GM18867 (cell line): ENCODE measurements around the gene ASCC3.
"Not testable (repeated sequence)": the region's sequence is repeated elsewhere in the genome, so short reads cannot be mapped to it uniquely, and the experiment has no call there.

Experiments used
- ATAC-seq: cut with Tn5 transposase; IDR thresholded peaks from one replicate; pipeline ENCODE4 v1.9.1; 2021; ENCODE audit warnings: mild to moderate bottlenecking, moderate library complexity; ENCODE audit not compliant: unreplicated experiment

The ASCC3 gene

DNA sequence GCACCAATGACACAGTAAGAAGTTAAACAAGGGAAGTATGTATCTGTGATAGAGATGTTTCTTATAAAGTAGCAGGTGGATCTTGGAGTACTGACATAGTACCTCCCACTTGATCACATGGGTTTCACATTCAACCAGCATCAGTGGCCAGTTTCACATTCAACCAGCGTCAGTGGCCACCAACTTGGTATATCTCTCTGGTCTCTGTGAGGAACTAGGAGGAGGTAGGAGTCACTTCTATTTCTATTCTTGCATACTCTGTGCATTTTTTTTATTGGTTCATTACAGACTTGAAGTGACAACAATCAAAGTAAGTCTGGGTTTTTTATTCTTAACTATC is 216.1 kb downstream of the ASCC3 start:
- ATAC-seq, result peak; percentile 100

DNA sequence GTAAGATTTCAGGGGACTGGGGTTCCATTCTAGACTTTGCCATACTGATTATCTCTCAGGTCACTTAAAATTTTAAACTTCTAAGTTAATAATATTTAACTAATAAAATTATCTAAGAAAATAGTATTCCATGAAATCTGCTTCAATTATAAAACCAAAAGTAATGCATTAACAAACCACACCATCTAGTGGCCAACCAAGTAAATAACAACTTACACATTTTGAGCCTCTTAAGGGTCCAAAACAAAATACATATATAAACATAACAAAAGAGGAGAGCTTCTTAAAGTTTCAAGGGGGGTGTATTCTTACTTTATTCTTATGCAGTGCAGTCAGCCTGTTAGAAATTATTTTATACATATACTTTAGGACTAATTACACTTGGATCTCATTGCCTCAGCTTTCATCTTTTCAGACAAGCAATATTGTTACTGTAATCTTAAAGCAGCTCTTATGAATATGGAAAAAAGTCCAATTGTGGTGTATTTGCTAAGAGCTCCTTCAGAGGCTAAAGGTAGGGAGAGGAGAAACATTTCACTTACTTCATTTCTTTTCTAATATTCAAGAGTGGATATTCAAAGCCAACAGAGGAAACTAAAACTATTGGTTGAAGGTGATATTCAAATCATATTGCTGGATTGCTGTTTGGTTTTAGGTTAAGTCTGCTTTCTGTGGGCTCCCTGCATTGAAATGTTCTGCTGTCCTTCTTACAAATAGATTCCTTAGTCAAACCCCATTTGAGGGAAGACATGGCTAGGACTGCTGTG is 216.7 kb downstream of the ASCC3 start:
- peak; percentile 36 for ATAC-seq

DNA sequence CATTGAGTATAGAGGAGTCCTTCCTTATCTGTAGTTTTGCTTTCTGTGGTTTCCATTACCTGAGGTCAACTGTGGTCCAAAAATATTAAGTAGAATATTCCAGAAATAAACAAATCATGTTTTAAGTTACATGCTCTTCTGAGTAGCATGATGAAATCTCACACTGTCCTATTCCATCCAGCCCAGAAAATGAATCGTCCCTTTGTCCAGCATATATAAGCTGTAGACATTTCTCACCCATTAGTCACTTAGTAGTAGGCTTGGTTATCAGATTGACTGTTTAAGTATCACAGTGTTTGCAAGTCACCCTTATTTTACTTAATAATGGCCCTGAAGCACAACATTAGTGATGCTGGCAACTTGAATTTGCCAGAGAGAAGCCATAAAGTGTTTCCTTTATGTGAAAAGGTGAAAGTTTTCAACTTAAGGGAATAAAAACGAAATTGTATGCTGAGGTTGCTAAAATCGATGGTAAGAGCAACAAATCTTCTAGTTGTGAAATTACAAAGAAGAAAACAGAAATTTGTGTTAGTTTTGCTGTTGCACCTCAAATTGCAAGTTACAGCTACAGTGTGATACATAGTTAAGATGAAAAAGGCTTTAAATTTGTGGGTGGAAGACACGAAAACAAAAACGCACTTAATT is 217.8 kb downstream of the ASCC3 start:
- no peak for ATAC-seq

DNA sequence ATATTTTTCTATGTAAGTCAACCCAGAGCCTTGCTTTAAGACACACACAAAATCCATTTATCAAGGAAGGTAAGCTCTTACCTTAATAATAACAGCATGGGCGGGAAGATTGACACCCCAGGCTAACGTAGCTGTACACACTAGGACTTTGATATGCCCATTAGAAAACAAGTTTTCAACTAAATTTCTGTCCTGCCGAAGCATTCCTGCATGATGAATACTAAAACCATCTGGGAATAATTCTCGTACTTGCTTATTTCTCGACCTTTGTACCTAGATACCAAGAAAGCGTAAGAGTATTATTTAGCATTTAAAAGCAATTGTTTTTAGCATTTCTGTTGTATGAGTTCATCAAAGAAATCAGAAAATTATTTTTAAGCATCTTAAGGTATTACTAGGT is 218.9 kb downstream of the ASCC3 start:
- ATAC-seq, result no peak

DNA sequence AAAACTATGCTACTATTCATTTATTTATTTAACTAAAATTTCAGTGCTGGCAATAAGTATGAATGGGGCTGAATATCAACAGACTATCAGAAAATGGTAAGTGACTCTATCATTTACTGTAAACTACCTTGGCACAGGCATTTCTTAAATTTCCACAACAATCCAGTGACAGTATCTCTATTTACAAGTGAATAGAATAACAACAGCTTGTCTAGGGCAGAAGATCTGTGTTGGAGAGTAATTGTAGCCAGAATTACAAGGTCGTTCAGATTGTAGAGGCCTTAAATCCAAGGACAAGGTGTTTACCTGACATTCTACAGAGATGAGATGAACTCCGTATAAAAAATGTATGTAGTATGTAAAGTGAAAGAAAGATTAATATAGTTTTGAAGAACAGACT is 222.6 kb downstream of the ASCC3 start:
- ATAC-seq, result no peak

DNA sequence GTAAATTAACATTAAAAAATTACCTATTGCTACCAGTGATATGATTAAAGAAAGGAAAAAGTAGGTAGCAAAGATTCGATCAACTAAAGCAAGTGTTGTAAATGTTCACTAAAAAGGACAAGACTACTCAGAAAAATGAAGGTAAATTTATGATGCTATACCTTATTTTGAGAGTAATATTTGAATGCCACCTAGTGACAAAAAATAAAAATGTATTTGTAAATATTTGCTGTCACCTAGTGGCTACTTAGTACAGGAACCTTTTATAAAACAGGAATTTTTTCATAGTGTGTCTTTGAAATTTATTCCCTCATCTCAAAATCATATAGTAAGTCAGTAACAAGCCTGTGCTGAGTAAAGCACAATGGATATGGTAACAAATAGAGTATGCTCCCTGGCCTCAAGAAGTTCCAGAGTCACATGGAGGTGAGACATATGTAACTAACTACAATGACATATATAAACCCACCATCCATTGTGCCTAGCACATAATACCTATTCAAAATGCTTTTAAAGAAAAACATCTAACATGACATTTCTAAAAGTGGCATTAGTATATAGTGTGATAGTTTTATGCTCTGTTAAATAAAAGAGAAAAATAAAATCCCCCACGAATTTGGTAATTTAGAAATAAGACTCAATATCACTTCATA is 223.3 kb downstream of the ASCC3 start:
- ATAC-seq, result peak; percentile 71

DNA sequence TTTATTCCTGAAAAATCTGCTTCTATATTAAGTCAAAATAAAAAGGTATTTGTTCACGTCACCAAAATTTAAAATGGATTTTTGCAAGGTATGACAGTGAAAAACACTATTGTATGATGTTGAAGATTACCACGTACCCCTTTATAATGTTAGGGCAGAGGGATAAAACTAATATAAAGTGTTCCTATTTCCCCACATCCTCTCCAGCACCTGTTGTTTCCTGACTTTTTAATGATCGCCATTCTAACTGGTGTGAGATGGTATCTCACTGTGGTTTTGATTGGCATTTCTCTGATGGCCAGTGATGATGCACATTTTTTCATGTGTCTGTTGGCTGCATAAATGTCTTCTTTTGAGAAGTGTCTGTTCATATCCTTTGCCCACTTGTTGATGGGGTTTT is 240.0 kb downstream of the ASCC3 start:
- not testable (repeated sequence) for ATAC-seq

DNA sequence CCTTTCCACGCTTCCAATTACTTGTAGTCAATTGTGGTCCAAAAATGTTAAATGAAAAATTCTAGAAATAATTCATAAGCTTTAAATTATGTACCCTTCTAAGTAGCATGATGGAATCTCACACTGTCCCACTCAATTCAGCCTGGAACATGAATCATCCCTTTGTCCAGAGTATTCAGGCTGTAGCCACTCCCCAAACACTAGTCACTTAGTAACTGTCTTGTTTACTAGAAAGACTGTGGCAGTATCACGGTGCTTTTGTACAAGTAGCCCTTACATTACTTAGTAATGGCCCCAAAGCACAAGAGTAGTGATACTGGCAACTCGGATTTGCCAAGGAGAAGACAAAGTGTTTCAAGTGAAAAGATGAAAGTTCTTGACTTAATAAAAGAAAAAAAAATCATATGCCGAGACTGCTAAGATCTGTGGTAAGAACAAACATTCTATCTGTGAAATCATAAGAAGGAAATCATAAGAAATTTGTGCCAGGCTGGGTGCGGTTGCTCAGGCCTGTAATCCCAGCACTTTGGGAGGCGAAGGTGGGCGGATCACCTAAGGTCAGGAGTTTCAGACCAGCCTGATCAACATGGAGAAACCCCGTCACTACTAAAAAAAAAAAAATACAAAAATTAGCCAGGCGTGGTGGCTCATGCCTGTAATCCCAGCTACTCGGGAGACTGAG is 247.9 kb downstream of the ASCC3 start:
- ATAC-seq, result no peak

DNA sequence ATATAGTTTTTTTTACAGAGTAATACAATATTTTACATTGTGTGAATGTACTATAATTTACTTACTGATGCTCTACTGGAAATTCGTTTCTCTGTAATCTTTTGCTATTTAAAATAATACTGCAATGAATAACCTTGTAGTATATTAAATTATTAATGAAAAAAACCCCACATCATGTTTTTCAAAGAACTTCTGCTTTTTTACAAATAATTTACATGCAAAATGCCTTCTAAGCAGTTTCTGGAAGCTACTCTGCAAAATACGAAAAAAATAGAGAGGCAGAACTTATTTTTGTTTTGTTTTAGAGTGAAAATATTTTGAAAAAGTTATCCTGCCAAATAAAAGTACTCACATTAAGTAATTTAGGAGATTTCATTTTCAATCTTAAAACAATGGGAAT is 250.6 kb downstream of the ASCC3 start:
- no peak for ATAC-seq

DNA sequence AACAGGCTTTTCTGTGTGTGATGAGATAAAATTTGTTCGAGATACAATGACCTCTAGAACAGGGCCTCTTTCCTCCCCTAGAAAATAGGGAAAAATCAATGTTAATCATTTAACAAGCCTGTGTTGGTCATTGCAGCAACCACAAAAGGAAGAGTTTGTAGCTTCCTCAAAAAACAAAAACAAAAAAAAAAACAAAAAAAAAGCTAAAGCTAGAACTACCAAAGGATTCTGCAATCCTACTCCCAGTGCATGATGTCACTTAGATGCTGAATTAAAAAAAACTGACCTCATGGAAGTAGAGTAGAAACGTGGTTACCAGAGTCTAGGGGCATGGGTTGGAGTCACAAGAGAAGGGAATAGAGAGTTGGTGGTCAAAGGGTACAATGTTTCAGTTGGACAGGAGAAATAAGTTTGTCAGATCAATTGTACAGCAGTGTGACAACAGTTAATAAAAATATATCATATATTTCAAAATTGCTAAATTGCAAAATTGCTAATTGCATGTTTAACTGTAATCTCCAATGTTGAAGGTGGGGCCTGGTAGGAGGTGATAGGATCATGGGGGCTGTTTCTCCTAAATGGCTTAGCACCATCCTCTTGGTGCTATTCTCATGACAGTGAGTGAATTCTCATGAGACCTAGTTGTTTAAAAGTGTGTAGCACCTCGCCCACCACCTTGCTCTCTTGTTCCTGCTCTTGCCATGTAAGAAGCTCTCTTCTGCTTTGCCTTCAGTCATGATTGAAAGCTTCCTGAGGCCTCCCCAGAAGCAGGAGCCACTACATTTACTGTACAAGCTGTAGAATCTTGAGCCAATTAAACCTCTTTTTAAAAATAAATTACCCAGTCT is 253.0 kb downstream of the ASCC3 start:
- ATAC-seq, result no peak

DNA sequence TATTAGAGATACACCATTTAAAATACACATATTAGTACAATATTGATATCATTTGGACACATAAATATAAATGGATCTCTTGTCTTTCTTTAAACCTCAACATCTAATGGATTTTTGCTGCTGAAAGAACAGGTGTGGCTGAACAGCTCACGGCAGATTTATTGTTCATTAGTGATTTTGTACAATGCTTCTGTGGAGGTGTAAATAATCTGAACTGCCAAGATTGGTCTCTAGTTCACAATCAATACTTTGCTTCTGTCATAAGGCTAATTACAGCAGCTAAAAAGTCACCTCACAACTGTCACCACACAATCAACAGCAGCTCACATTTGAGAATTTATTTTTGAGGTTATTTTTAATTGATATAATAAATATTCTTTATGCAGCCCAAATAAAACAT is 254.4 kb downstream of the ASCC3 start:
- ATAC-seq, result no peak

DNA sequence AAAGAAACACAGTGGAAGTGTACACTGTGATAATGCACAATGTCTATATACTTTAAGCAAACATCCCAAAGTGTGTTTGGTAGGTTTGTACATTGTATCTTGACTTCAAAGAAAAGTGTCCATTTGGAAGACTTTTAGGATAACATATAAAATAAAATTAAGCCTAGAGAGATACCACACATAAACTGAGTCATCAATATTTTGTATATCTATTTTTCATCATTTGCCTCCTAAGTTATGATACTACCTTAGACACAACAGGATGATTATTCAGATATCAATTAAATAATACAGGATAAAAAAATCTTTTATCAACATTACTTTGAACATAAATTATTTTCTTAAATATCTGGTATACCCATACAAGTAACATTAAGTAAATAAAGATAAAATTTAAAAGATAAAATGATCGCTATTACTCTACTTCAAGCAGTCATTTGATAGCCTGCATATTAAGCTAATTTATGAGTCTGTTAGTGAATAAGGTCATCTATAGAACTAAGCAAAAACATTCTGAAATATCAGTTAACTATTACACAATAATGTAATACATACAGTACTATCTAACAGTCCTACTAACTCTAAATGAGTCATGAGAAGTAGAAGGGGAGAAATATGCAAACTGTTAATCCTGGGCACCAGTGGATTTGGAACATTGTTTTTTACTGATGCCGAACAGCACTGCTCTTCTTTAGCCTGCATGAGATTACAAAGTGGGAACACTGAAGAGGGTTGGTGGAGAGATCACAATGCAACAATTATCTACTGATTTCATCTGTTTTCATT is 258.0 kb downstream of the ASCC3 start:
- no peak for ATAC-seq

DNA sequence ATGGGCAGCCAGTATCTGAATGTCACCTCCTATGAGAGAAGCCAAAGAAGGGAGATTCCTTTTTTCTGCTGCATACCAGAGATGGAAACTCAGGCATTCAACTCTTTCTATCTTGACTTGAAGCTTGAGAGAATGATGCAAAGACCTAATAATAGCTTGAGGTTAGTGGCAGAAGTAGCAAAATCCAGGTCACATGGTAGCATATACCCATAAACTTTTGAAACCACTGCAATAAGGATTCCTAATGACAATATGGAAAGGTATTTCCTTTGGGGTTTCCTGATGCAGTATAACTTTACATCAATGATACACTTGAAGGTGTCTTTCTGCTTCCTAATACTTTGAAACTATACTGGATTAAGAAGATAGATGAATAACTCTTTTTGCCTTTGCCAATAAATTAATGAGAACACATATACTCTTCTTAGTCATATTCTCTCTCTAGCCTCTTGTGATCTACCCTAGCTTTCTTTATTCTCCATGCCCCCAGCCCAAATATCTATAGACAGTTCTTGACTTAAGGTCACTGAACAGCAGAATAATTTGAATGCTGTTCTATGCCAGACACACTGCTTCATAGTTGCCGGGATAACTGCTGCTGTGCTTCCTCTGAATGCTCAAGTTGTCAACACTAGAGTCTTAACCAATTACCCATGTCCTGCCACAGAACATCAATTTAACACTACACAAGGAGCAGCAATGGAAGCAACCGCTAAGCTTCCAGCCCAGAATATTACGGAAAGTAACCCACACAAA is 260.9 kb downstream of the ASCC3 start:
- no peak for ATAC-seq

DNA sequence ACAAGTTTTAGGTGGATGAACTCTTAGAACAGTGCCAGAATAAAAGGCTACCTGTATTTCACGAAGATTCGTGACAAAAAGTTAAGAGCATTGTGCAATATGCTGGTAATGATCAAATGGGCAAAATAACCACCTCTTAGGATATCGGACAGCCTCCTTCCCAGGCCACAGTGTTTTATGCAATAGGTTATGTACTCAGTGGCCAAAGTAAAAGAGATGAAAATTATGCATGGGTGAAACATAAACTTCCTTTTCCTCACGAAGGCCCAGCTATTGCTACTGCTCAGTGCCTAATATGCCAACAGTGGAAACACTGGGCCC is 262.8 kb downstream of the ASCC3 start:
- ATAC-seq, result no peak

DNA sequence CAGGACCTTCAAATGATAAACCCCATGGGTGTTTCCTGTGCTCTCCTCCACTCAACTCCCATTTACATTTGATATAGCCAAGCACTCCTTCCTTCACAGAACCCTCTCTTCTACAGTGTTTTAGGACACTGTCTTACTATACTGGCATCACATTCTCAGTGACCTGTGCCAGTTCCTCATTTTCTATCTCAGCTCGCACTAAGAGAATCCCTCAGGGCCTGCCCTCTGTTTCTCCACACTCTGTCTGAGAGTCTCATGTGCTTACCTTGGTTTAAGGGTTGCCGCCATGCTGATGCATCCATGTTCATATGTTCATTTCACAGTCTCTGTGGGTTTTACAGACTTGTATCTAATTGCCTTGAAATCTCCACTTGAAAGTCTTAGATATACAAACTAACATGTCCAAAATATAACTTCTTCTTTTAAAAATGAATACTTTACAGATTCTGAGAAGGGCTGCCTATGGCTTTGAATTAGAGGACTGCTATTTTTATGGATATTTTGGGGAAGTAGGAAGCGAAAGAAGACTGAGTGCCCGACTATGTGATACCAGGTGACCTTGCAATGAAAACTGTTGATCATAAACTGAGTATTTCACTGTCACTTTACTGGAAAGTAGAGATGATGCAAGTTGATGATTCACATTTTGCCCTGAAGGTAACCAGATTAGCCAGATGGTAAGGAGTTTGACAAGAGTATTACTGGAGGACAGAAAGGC is 263.3 kb downstream of the ASCC3 start:
- ATAC-seq, result peak; percentile 89

DNA sequence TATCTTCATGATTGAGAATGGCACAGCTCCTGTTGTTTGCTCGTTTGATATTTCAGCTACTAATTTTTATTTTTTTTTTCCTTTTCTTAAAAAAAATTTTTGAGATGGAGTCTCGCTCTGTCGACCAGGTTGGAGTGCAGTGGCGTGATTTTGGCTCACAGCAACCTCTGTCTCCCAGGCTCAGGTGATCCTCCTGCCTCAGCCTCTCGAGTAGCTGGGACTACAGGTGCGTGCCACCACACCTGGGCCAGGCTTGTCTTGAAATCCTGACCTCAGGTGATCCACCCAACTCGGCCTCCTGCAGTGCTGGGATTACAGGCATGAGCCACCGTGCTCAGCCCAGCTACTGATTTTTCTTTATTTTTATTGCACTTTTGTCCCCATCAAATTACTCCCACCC is 266.2 kb downstream of the ASCC3 start:
- no peak for ATAC-seq

DNA sequence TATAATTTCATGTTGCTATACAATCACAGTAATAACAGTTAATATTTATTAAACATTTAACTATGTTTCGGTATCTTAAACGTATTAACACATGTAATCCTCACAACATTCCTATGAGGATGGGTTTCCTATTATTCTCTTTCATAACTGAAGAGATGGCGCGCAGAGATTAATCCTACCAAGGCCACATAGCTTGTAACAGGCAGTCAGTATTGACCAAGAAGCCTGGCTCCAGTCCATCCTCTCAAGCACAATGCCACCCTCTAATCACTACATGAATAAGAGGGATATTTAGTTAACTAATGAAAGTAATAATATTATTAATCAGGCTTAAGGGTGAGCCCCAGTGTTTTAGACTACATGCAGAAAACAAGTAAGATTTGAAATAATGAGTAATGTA is 266.7 kb downstream of the ASCC3 start:
- ATAC-seq, result no peak

DNA sequence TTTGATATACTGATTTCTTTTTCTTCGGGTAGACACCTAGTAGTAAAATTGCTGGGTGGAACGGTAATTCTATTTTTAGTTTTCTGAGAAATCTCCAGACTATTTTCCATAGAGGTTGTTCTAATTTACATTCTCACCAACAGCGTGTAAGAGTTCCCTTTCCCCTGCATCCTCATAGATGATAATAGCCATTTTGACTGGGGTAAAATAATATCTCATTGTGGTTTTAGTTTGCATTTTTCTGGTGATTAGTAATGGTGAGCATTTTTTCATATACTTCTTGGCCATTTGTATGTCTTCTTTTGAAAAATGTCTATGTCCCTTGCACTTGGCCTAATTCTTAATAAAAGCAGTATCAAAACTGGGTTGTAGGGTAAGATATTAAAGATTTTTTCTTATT is 267.5 kb downstream of the ASCC3 start:
- no peak for ATAC-seq

DNA sequence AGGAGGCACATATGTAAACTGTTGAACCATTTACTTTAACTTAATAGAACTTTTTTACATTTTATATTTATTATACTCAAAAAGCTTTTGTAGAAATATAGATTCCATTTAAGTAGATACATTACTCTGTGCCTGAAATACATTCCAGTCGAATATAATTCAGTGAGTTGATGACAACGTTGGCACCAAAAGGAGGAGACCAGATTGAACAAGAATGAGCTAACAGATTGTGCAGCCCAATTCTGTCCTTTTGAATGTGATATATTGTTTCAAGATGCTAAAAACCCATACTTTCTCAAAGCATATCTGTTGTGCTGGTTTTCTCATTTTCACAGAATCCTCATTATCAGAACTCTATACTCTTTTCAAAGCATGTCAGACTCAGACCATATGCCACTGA is 269.0 kb downstream of the ASCC3 start:
- ATAC-seq, result no peak
